SH-SY5Y (cell line): ENCODE data around the gene GSTM5.

Source experiments
- GATA2 ChIP-seq: IDR thresholded peaks from 2 replicates; pipeline ENCODE4 v1.6.1; 2011; ENCODE audit warnings: mild to moderate bottlenecking, low read depth, low read length
- GATA3 ChIP-seq: IDR thresholded peaks from 2 replicates; pipeline ENCODE4 v1.6.1; 2011; ENCODE audit warnings: low read depth, mild to moderate bottlenecking, low read length, moderate library complexity

DNA sequence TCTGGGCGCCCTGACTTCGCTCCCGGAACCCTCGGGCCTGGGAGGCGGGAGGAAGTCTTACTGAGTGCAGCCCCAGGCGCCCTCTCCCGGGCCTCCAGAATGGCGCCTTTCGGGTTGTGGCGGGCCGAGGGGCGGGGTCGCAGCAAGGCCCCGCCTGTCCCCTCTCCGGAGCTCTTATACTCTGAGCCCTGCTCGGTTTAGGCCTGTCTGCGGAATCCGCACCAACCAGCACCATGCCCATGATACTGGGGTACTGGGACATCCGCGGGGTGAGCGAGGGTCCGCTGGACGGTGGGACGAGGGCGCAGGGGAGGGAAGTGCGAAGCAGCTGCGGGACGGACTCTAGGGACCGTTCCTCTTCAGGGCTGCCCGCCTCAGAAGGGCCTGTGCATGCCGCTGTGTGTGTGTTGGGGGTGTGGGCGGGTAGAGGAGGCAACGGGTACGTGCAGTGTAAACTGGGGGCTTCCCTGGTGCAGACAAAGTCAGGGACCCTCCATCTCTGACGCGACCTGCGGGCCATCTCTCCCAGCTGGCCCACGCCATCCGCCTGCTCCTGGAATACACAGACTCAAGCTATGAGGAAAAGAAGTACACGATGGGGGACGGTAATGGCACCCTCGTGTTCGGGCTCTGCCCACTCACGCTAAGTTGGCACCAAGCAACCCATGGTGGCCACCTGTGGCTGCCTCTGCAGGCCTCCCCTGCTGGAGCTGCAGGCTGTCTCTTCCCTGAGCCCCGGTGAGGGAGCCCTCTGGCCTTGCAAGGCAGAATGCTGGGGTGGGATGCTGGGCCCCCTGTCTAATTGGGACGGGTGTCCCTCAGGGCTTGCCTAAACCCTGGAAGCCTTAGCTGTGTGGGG lies 24.2 kb upstream of the GSTM5 start, which contains the start of gene GSTM1:
- TF ChIP-seq GATA2: no peak
- TF ChIP-seq GATA3: no peak
